ENCODE results near the gene MTAP.

DNA sequence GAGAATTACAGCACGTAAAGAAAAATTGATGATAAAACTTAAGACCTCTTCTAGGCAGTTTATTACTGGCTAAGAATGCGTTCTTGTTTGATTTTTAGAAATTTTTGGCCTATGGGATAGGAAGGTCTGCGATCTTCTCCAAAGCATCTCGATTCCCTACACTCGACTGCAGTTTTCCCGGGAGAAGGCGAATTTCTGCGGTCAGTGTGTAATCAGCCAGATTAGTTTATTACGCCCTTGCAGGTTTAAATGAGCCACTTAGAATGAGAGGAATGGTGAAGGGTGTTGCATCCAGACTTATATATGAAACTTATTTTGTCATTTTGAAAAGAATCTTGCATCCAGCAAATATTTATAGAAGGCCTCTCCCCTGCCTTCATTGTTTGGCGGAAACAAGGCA is 1.2 kb downstream of the MTAP start:
- TF ChIP-seq GABPA (IDR thresholded peaks at IDR 0.05; ENCODE audit: low read depth) (no peak), POLR2AphosphoS5 (IDR thresholded peaks at IDR 0.05; ENCODE audit: low read depth) (no peak)
- TF ChIP-seq, protein P1, sequence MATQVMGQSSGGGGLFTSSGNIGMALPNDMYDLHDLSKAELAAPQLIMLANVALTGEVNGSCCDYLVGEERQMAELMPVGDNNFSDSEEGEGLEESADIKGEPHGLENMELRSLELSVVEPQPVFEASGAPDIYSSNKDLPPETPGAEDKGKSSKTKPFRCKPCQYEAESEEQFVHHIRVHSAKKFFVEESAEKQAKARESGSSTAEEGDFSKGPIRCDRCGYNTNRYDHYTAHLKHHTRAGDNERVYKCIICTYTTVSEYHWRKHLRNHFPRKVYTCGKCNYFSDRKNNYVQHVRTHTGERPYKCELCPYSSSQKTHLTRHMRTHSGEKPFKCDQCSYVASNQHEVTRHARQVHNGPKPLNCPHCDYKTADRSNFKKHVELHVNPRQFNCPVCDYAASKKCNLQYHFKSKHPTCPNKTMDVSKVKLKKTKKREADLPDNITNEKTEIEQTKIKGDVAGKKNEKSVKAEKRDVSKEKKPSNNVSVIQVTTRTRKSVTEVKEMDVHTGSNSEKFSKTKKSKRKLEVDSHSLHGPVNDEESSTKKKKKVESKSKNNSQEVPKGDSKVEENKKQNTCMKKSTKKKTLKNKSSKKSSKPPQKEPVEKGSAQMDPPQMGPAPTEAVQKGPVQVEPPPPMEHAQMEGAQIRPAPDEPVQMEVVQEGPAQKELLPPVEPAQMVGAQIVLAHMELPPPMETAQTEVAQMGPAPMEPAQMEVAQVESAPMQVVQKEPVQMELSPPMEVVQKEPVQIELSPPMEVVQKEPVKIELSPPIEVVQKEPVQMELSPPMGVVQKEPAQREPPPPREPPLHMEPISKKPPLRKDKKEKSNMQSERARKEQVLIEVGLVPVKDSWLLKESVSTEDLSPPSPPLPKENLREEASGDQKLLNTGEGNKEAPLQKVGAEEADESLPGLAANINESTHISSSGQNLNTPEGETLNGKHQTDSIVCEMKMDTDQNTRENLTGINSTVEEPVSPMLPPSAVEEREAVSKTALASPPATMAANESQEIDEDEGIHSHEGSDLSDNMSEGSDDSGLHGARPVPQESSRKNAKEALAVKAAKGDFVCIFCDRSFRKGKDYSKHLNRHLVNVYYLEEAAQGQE (IDR thresholded peaks at IDR 0.05; ENCODE audit: insufficient replicate concordance, low read depth): no peak
- TF ChIP-seq, protein P2, sequence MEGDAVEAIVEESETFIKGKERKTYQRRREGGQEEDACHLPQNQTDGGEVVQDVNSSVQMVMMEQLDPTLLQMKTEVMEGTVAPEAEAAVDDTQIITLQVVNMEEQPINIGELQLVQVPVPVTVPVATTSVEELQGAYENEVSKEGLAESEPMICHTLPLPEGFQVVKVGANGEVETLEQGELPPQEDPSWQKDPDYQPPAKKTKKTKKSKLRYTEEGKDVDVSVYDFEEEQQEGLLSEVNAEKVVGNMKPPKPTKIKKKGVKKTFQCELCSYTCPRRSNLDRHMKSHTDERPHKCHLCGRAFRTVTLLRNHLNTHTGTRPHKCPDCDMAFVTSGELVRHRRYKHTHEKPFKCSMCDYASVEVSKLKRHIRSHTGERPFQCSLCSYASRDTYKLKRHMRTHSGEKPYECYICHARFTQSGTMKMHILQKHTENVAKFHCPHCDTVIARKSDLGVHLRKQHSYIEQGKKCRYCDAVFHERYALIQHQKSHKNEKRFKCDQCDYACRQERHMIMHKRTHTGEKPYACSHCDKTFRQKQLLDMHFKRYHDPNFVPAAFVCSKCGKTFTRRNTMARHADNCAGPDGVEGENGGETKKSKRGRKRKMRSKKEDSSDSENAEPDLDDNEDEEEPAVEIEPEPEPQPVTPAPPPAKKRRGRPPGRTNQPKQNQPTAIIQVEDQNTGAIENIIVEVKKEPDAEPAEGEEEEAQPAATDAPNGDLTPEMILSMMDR (IDR thresholded peaks at IDR 0.05; ENCODE audit: insufficient read depth, low read length): no peak

Measured in HL-60 (cell line).